Keratinocyte (primary cell): ENCODE measurements around the gene P2RY2.

Experiments used
- EZH2 ChIP-seq: IDR thresholded peaks from one replicate; pipeline ENCODE4 v1.6.1; 2012; ENCODE audit warnings: inconsistent platforms, mild to moderate bottlenecking, low read length, moderate library complexity
- TF ChIP-seq, protein P1 (sequence below), 3 experiments: IDR thresholded peaks in 1 of 3; conservative IDR thresholded peaks in 1 of 3; optimal IDR thresholded peaks in 1 of 3; 2 replicates in 2 of 3; 3 replicates in 1 of 3; pipeline versions ENCODE3 to v1.5.1; 2011; ENCODE audit warnings: low read length in 3 of 3, mild to moderate bottlenecking in 3 of 3, moderate library complexity in 2 of 3, control low read depth in 1 of 3, inconsistent platforms in 1 of 3; ENCODE audit not compliant: insufficient read depth in 2 of 3; ENCODE audit errors: extremely low read depth in 1 of 3

DNA sequence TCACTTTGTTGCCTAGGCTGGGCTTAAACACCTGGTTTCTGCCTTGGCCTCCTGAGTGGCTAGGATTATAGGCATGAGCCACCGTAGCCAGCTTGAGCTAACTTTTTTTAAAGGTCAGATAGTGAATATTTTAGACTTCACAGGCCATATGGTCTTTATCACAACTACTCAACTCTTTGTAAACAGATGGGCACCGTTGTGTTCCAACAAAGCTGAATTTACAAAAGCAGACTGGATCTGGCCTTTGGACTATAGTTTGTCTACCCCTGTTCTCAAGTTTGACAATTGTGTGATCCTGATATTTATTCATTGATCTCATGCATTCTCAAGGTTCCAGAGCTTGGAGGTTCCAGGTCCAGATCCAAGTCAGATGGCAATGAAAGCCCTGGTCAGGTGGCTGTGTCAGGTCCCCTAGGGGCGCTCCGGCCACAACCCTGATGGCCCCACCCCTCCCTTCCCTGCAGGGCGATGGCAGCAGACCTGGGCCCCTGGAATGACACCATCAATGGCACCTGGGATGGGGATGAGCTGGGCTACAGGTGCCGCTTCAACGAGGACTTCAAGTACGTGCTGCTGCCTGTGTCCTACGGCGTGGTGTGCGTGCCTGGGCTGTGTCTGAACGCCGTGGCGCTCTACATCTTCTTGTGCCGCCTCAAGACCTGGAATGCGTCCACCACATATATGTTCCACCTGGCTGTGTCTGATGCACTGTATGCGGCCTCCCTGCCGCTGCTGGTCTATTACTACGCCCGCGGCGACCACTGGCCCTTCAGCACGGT lies 15.8 kb downstream of the P2RY2 start:
- TF ChIP-seq, protein P1, sequence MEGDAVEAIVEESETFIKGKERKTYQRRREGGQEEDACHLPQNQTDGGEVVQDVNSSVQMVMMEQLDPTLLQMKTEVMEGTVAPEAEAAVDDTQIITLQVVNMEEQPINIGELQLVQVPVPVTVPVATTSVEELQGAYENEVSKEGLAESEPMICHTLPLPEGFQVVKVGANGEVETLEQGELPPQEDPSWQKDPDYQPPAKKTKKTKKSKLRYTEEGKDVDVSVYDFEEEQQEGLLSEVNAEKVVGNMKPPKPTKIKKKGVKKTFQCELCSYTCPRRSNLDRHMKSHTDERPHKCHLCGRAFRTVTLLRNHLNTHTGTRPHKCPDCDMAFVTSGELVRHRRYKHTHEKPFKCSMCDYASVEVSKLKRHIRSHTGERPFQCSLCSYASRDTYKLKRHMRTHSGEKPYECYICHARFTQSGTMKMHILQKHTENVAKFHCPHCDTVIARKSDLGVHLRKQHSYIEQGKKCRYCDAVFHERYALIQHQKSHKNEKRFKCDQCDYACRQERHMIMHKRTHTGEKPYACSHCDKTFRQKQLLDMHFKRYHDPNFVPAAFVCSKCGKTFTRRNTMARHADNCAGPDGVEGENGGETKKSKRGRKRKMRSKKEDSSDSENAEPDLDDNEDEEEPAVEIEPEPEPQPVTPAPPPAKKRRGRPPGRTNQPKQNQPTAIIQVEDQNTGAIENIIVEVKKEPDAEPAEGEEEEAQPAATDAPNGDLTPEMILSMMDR (optimal IDR thresholded peaks at IDR 0.05 in 1 of 3, IDR thresholded peaks at IDR 0.05 in 1 of 3, conservative IDR thresholded peaks at IDR 0.05 in 1 of 3; ENCODE audit: extremely low read depth in 1 of 3, insufficient read depth in 2 of 3, low read length in 3 of 3), result no peak
- TF ChIP-seq EZH2, result no peak
